Hepatocyte (in vitro differentiated cells): ENCODE results near the gene SRSF11.

Experiments used
- EZH2 ChIP-seq: fragments of 200-600 bp; sonication (generic); IDR thresholded peaks from 2 replicates; pipeline ENCODE4 v1.6.1; 2016; ENCODE audit warnings: antibody characterized with exemption, mild to moderate bottlenecking, borderline replicate concordance
- TF ChIP-seq, protein P1 (sequence below): fragments of 200-600 bp; sonication (generic); IDR thresholded peaks from 2 replicates; pipeline ENCODE4 v1.5.1; 2016; ENCODE audit warnings: antibody characterized with exemption, mild to moderate bottlenecking; ENCODE audit not compliant: poor library complexity

DNA sequence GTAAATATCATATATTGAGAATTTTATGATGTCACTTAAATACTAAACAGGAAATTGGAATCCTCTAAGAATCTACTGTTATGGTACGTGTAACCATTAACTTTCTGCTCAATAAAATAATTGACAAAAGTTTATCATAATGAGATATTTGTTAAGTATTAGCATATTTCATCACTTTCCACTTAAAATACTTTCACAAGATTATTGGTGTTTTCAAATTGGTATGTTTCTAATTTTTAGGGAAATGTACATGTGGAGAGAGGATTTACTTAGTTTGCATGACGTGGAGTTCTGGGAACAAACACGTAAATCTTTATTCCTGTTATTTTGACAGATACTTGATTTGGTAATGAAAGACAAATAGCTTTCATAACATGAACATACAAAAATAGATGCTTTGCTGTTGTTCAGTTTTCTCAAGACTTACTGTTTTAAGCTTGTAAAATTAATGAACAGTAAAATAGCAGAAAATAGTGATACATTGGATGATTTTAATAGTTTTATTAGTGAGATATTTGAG is 1.6 kb downstream of the SRSF11 start:
- TF ChIP-seq, protein P1, sequence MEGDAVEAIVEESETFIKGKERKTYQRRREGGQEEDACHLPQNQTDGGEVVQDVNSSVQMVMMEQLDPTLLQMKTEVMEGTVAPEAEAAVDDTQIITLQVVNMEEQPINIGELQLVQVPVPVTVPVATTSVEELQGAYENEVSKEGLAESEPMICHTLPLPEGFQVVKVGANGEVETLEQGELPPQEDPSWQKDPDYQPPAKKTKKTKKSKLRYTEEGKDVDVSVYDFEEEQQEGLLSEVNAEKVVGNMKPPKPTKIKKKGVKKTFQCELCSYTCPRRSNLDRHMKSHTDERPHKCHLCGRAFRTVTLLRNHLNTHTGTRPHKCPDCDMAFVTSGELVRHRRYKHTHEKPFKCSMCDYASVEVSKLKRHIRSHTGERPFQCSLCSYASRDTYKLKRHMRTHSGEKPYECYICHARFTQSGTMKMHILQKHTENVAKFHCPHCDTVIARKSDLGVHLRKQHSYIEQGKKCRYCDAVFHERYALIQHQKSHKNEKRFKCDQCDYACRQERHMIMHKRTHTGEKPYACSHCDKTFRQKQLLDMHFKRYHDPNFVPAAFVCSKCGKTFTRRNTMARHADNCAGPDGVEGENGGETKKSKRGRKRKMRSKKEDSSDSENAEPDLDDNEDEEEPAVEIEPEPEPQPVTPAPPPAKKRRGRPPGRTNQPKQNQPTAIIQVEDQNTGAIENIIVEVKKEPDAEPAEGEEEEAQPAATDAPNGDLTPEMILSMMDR: no peak
- TF ChIP-seq EZH2: no peak
